Sigmoid colon (tissue), 4 donors: ENCODE results near the gene THOC6.
"Not testable (repeated sequence)": the region's sequence is repeated elsewhere in the genome, so short reads cannot be mapped to it uniquely, and the experiment has no call there.

Experiments
- EP300 ChIP-seq, 4 donors: sonication (generic); formaldehyde crosslinking; IDR thresholded peaks; one replicate each; pipeline ENCODE4 v1.6.1; 2017; ENCODE audit warnings: antibody characterized with exemption in 4 of 4
- POLR2A ChIP-seq, 2 donors: fragments of 450-650 bp; IDR thresholded peaks; one replicate each; pipeline ENCODE4 v1.6.1; 2016; ENCODE audit warnings: antibody characterized with exemption in 2 of 2, mild to moderate bottlenecking in 2 of 2, moderate library complexity in 2 of 2
- POLR2AphosphoS5 ChIP-seq, 4 donors: sonication (generic); formaldehyde crosslinking; IDR thresholded peaks; one replicate each; pipeline ENCODE4 v1.6.1; 2017; ENCODE audit warnings: antibody characterized with exemption in 4 of 4
- TF ChIP-seq, protein P1 (sequence below), 4 experiments: fragments of 450-650 bp in 3 of 4; fragments of 200-600 bp in 1 of 4; IDR thresholded peaks; one replicate each; pipeline ENCODE4 v1.5.1; 2016 to 2019; ENCODE audit warnings: antibody characterized with exemption in 4 of 4, mild to moderate bottlenecking in 3 of 4, moderate library complexity in 2 of 4

DNA sequence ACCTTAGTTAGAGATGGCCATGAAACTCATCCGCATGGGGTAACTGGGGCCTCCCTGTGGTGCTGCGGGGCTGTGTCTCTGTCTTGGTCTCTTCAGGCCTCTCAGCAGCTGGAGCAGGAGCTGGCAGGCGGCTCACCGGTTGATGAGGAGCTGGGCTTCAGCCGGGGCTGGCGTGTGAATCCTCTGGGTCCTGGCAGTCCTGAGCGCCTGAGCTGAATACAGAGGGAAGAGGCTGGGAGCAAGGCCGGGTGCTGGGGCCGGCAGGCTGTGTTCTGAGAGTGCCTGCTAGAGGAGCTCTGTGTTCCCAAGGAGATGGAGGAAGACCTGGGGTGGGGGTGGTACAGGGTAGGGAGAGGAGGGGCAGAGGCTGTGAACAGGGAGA, 31.9 kb downstream of the THOC6 start:
- TF ChIP-seq, protein P1, sequence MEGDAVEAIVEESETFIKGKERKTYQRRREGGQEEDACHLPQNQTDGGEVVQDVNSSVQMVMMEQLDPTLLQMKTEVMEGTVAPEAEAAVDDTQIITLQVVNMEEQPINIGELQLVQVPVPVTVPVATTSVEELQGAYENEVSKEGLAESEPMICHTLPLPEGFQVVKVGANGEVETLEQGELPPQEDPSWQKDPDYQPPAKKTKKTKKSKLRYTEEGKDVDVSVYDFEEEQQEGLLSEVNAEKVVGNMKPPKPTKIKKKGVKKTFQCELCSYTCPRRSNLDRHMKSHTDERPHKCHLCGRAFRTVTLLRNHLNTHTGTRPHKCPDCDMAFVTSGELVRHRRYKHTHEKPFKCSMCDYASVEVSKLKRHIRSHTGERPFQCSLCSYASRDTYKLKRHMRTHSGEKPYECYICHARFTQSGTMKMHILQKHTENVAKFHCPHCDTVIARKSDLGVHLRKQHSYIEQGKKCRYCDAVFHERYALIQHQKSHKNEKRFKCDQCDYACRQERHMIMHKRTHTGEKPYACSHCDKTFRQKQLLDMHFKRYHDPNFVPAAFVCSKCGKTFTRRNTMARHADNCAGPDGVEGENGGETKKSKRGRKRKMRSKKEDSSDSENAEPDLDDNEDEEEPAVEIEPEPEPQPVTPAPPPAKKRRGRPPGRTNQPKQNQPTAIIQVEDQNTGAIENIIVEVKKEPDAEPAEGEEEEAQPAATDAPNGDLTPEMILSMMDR (IDR thresholded peaks at IDR 0.05), result not testable (repeated sequence)
- not testable (repeated sequence) for TF ChIP-seq POLR2AphosphoS5, POLR2A, EP300 (IDR thresholded peaks at IDR 0.05)
